ENCODE results near the gene SCGB3A1. TPM values are rescaled to one million over a fixed set of nuclear protein-coding genes. Genes with fewer than 3 reads are reported as not detected.

Gene SCGB3A1
- total RNA-seq, 1 experiment from 2014 or later, result not detected

- Mint-ChIP-seq H3K27ac (no peak overlapping the region), H3K4me1 (peaks cover 2 to 5% of the 10 kb centered on the region in 2 experiments; a peak in 1 of 4 replicates), H3K27me3 (ENCODE audit: low read depth) (peaks cover 9% of the 10 kb centered on the region), H3K4me3 (no peak overlapping the region), H3K36me3 (ENCODE audit: insufficient read depth in 1 of 3, low read depth in 3 of 3) (no peaks in the 10 kb centered on the region; a peak in 1 of 7 replicates), H3K9me3 (no peaks in the 10 kb centered on the region)
- Histone ChIP-seq H3K9ac (ENCODE audit: extremely low read depth, insufficient read length, low read length) (no peak overlapping the region), H3K4me1 (ENCODE audit: insufficient read depth, low read length) (no peaks in the 10 kb centered on the region), H3K79me1 (ENCODE audit: insufficient read depth, low read depth, low read length, poor library complexity, severe bottlenecking) (no peaks in the 10 kb centered on the region), H3K18ac (ENCODE audit: insufficient read length, low read depth, low read length) (no peak overlapping the region), H2AFZ (ENCODE audit: low read length) (no peak overlapping the region), H3T11ph (ENCODE audit: low read length) (no peak overlapping the region), H3K27ac (ENCODE audit: insufficient read length, low read depth, low read length) (no peak overlapping the region), H3K4me2 (ENCODE audit: insufficient read depth, insufficient read length, low read length) (no peak overlapping the region), H4K91ac (ENCODE audit: insufficient read length, low read depth, low read length) (no peak overlapping the region), H2BK120ac (ENCODE audit: low read depth, low read length, poor library complexity, severe bottlenecking) (no peak overlapping the region), H4K5ac (ENCODE audit: insufficient read length, low read depth, low read length) (no peak overlapping the region), H3K27me3 (ENCODE audit: insufficient read depth, low read length) (no peaks in the 10 kb centered on the region), H4K20me1 (ENCODE audit: control insufficient read depth, insufficient read depth, insufficient read length) (no peaks in the 10 kb centered on the region), H2AK5ac (ENCODE audit: insufficient read length, low read length) (no peak overlapping the region), H2BK15ac (ENCODE audit: low read depth, low read length) (no peak overlapping the region), H3K9me3 (ENCODE audit: control insufficient read depth, low read depth, low read length) (no peaks in the 10 kb centered on the region), H2BK5ac (ENCODE audit: insufficient read length, low read length) (no peak overlapping the region), H2BK20ac (ENCODE audit: low read depth, low read length, poor library complexity, severe bottlenecking) (no peak overlapping the region), H4K8ac (replicated peaks; ENCODE audit: insufficient read length, low read depth, low read length) (no peak overlapping the region), H3K23me2 (ENCODE audit: insufficient read length, low read depth, low read length, poor library complexity, severe bottlenecking) (no peaks in the 10 kb centered on the region), H3K23ac (ENCODE audit: insufficient read length, low read depth, low read length) (no peak overlapping the region), H3K79me2 (ENCODE audit: insufficient read depth, low read length) (no peaks in the 10 kb centered on the region), H3K4ac (ENCODE audit: low read depth, low read length) (no peak overlapping the region), H3K14ac (ENCODE audit: insufficient read depth, low read length) (no peak overlapping the region; the same call in 1 of the 2 replicates), H2BK12ac (ENCODE audit: insufficient read length, low read depth, low read length) (no peak overlapping the region), H3K56ac (ENCODE audit: insufficient read length, low read depth, low read length) (no peak overlapping the region)
- no peak for DNase-seq
- WGBS (ENCODE audit: extremely low coverage, insufficient read length, low lambda C conversion rate), result no CpG with 5 or more reads among the region's 15 CpGs
- TF ChIP-seq CTCF (conservative IDR thresholded peaks at IDR 0.05), result no peak
These were observed 32.5 kb upstream of the SCGB3A1 start for GRCh38 chr5:180623844-180624243.
